ENCODE results near the gene IGSF9B.

The IGSF9B gene

DNA sequence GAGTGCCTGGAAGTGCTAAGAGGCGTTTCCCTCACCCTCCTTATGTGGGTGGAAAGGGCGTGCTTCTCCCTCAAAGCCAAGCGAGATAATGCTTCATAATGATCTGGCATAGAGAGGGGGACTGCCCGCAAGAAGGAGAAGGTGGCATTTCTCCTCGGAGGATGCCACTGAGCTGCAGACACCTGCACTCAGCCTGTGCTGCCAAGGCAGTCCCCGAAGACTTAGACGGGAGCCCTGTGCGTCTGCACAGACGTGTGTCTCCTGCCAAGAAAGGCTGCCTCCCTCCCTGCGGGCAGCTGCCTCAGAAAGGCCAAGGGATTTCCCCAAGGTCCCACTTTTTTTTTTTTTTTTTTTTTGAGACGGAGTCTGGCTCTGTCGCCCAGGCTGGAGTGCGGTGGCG, 63.4 kb downstream of the IGSF9B start:
- TF ChIP-seq TCF12 (IDR thresholded peaks at IDR 0.05; ENCODE audit: low read depth) = no peak
- TF ChIP-seq, protein P1, sequence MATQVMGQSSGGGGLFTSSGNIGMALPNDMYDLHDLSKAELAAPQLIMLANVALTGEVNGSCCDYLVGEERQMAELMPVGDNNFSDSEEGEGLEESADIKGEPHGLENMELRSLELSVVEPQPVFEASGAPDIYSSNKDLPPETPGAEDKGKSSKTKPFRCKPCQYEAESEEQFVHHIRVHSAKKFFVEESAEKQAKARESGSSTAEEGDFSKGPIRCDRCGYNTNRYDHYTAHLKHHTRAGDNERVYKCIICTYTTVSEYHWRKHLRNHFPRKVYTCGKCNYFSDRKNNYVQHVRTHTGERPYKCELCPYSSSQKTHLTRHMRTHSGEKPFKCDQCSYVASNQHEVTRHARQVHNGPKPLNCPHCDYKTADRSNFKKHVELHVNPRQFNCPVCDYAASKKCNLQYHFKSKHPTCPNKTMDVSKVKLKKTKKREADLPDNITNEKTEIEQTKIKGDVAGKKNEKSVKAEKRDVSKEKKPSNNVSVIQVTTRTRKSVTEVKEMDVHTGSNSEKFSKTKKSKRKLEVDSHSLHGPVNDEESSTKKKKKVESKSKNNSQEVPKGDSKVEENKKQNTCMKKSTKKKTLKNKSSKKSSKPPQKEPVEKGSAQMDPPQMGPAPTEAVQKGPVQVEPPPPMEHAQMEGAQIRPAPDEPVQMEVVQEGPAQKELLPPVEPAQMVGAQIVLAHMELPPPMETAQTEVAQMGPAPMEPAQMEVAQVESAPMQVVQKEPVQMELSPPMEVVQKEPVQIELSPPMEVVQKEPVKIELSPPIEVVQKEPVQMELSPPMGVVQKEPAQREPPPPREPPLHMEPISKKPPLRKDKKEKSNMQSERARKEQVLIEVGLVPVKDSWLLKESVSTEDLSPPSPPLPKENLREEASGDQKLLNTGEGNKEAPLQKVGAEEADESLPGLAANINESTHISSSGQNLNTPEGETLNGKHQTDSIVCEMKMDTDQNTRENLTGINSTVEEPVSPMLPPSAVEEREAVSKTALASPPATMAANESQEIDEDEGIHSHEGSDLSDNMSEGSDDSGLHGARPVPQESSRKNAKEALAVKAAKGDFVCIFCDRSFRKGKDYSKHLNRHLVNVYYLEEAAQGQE (IDR thresholded peaks at IDR 0.05; ENCODE audit: low read depth) = no peak
- TF ChIP-seq, protein P2, sequence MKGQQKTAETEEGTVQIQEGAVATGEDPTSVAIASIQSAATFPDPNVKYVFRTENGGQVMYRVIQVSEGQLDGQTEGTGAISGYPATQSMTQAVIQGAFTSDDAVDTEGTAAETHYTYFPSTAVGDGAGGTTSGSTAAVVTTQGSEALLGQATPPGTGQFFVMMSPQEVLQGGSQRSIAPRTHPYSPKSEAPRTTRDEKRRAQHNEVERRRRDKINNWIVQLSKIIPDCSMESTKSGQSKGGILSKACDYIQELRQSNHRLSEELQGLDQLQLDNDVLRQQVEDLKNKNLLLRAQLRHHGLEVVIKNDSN (IDR thresholded peaks at IDR 0.05) = no peak
- no peak for TF ChIP-seq CEBPB (IDR thresholded peaks at IDR 0.05)
- no peak for TF ChIP-seq YY1 (IDR thresholded peaks at IDR 0.05; ENCODE audit: low read depth)
- no peak for TF ChIP-seq ZBTB7A (IDR thresholded peaks at IDR 0.05; ENCODE audit: low read depth)
- no peak for TF ChIP-seq TAF1 (IDR thresholded peaks at IDR 0.05; ENCODE audit: low read depth)
- no peak for TF ChIP-seq NFIC (IDR thresholded peaks at IDR 0.05)

DNA sequence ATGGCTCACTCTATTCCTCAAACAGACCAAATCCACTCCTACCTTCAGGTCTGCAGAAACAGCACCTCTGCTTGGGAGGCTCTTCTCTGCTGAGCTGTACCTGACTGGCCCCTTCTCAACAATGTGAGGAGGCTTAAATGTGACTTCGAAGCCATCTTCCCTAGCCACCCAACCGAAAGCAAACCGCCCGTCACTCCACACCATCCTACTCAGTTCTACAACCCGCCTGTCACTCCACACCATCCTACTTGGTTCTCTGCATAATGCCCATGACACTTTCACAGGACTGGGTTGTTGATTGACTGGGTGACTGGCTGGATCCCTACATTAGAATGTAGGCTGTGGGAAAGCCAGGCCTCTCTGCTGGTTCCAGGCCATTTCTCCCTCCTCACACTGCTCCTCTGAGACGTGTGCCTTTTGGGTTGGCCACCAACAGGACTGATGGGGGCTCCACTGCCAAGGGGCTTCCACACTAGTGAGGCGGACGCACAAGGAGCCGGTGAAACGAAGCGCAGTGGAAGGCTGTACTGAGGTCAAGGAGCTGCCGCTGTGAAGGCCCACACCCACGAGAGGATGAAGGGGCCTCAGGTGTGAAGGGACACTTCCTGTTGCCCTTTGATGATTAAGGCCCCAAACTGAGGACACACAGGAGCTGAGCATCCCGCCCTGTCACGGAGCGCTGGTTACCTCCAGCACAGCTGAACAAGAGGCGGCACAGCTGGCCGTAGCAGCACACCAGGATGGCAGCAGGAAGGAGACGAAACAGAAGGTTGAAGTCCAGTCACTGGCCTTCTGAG, 64.0 kb downstream of the IGSF9B start:
- TF ChIP-seq, protein P1 (IDR thresholded peaks at IDR 0.05; ENCODE audit: low read depth) = no peak
- TF ChIP-seq CREB1 (IDR thresholded peaks at IDR 0.05; ENCODE audit: low read depth) (no peak), EP300 (IDR thresholded peaks at IDR 0.05; ENCODE audit: borderline replicate concordance) (no peak), TAF1 (IDR thresholded peaks at IDR 0.05; ENCODE audit: low read depth) (no peak), CEBPB (IDR thresholded peaks at IDR 0.05) (no peak)

DNA sequence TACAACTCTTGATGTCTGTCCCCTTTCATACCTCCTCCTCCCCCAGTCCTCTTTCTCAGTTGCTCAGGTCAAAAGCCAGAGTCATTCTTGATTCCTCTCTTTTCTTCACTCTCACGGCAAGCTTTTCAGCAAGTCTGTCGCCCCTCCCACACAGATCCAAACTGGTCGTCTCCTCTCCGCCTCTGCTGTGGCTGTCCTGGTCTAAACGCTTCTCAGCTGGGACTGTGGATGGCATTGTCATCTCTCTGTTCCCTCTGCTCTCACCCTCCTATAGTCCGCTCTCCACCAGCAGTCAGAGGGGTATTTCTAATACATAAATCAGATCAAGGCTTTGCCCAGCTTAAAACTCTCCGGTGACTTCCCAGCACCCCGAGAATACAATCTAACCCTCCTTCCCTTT, 64.6 kb downstream of the IGSF9B start:
- TF ChIP-seq EGR1 (IDR thresholded peaks at IDR 0.05) = no peak
- no peak for TF ChIP-seq CEBPB (IDR thresholded peaks at IDR 0.05)
- TF ChIP-seq, protein P2 (IDR thresholded peaks at IDR 0.05) = no peak
- TF ChIP-seq EP300 (IDR thresholded peaks at IDR 0.05; ENCODE audit: borderline replicate concordance) = no peak
- TF ChIP-seq RAD21 (IDR thresholded peaks at IDR 0.05; ENCODE audit: low read depth) = no peak
- TF ChIP-seq TAF1 (IDR thresholded peaks at IDR 0.05; ENCODE audit: low read depth) = no peak
- TF ChIP-seq FOXM1 (IDR thresholded peaks at IDR 0.05; ENCODE audit: borderline replicate concordance, low read depth) = no peak
- TF ChIP-seq TEAD4 (IDR thresholded peaks at IDR 0.05) = no peak
- TF ChIP-seq, protein P1 (IDR thresholded peaks at IDR 0.05; ENCODE audit: low read depth) = no peak
- TF ChIP-seq TCF12 (IDR thresholded peaks at IDR 0.05; ENCODE audit: low read depth) = no peak
- TF ChIP-seq NFIC (IDR thresholded peaks at IDR 0.05) = no peak
- TF ChIP-seq ZBTB7A (IDR thresholded peaks at IDR 0.05; ENCODE audit: low read depth) = no peak
- TF ChIP-seq, protein P3, sequence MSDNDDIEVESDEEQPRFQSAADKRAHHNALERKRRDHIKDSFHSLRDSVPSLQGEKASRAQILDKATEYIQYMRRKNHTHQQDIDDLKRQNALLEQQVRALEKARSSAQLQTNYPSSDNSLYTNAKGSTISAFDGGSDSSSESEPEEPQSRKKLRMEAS (IDR thresholded peaks at IDR 0.05) = no peak
- TF ChIP-seq CREB1 (IDR thresholded peaks at IDR 0.05; ENCODE audit: low read depth) = no peak
- no peak for TF ChIP-seq YY1 (IDR thresholded peaks at IDR 0.05; ENCODE audit: low read depth)

DNA sequence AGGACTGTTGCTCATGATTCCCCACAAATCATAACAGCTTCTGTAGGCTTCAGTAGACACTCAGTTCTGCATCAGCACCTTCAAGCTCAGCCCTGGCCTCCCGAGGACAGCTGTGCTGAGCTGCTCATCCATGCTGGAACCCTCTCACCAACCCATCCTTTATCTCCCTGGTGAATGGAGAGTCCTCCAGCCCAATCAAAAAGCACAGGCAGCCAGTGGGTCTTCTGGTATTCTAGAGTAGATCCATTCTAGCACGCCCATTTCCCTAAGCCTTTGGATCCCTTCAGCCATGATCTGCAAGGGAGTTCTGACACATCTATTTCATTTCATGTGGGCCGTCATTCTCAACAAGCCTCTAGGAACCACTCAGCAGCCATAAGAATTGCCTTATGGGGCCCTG, 66.9 kb downstream of the IGSF9B start:
- TF ChIP-seq EP300 (IDR thresholded peaks at IDR 0.05; ENCODE audit: borderline replicate concordance) = no peak
- no peak for TF ChIP-seq TAF1 (IDR thresholded peaks at IDR 0.05; ENCODE audit: low read depth)
- TF ChIP-seq EGR1 (IDR thresholded peaks at IDR 0.05) = no peak
- TF ChIP-seq FOXM1 (IDR thresholded peaks at IDR 0.05; ENCODE audit: borderline replicate concordance, low read depth) = no peak
- TF ChIP-seq, protein P2 (IDR thresholded peaks at IDR 0.05) = no peak
- TF ChIP-seq, protein P1 (IDR thresholded peaks at IDR 0.05; ENCODE audit: low read depth) = no peak
- TF ChIP-seq NFIC (IDR thresholded peaks at IDR 0.05) = no peak
- TF ChIP-seq, protein P3 (IDR thresholded peaks at IDR 0.05) = no peak
- TF ChIP-seq TEAD4 (IDR thresholded peaks at IDR 0.05) = no peak

Measured in Ishikawa (cell line).